ENCODE measurements around the gene LIMCH1. TPM values are rescaled to one million over a fixed set of nuclear protein-coding genes. Genes with fewer than 3 reads are reported as not detected.

The LIMCH1 gene
- total and polyA plus RNA-seq, 7 donors = 0.46 to 26.0 (median 6.7) TPM

DNA sequence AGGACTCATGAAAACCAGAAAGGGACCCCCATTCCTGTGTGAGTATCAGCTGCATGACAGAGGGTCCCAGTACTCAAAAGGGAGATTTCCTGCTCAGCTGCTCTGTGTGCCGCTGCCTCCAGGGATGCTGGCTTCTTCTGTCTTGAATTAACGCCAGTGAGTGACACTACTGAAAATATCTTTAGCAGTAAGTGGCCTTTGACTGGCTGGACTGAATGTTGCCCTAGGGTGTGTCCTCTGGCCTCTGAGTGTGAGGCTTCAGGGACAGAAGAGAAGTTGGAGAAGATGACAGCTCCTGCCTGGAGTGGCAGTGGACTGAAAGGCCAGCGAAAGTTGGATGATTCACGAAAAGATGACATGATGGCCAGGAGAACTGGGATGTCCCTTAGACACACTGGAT is 95.4 kb downstream of the LIMCH1 start:
- DNase-seq = no peak
- peaks cover 0 to 14% (median 2%) of the 10 kb centered on the region in 4 donors for H3K4me1 ChIP-seq
- intact Hi-C loops (cut with DNase I) = no loop called here
- WGBS, 2 donors = 91 to 96% methylated on average over 4 of the region's 4 CpGs
- TF ChIP-seq POLR2A (IDR thresholded peaks at IDR 0.05) (no peak), EP300 (IDR thresholded peaks at IDR 0.05) (no peak), POLR2AphosphoS5 (IDR thresholded peaks at IDR 0.05) (no peak)
- TF ChIP-seq, protein P1, sequence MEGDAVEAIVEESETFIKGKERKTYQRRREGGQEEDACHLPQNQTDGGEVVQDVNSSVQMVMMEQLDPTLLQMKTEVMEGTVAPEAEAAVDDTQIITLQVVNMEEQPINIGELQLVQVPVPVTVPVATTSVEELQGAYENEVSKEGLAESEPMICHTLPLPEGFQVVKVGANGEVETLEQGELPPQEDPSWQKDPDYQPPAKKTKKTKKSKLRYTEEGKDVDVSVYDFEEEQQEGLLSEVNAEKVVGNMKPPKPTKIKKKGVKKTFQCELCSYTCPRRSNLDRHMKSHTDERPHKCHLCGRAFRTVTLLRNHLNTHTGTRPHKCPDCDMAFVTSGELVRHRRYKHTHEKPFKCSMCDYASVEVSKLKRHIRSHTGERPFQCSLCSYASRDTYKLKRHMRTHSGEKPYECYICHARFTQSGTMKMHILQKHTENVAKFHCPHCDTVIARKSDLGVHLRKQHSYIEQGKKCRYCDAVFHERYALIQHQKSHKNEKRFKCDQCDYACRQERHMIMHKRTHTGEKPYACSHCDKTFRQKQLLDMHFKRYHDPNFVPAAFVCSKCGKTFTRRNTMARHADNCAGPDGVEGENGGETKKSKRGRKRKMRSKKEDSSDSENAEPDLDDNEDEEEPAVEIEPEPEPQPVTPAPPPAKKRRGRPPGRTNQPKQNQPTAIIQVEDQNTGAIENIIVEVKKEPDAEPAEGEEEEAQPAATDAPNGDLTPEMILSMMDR (IDR thresholded peaks at IDR 0.05) = no peak
- no peaks in the 10 kb centered on the region for H3K36me3 ChIP-seq
- H3K9me3 ChIP-seq = no peaks in the 10 kb centered on the region
- no peak overlapping the region for H3K4me3 ChIP-seq
- H3K27me3 ChIP-seq = no peaks in the 10 kb centered on the region
- H3K27ac ChIP-seq = no peak overlapping the region

DNA sequence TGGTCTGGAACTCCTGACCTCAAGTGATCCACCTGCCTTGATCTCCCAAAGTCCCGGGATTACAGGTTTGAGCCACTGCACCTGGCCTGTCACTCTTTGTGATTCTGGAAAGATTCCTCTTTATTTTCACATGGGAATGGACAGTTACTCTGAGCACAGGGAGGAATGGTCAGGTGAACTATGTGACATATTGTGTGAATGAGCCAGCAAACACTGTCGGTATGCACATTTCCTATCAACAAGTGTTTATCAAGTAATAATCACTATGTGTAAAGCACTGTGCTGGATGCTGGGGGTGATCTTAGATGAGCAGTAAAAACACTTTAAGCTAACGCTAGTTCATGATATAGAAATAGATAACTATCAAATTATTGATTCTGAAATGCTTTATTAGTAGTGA is 97.5 kb downstream of the LIMCH1 start:
- WGBS, 2 donors = 88 to 94% methylated on average over 3 of the region's 3 CpGs
- Histone ChIP-seq H3K27me3 (no peaks in the 10 kb centered on the region), H3K9me3 (no peaks in the 10 kb centered on the region), H3K4me1 (peaks cover 0 to 14% (median 2%) of the 10 kb centered on the region in 4 donors), H3K4me3 (no peak overlapping the region), H3K36me3 (no peaks in the 10 kb centered on the region), H3K27ac (no peak overlapping the region)
- intact Hi-C loops (cut with DNase I) = no loop called here
- TF ChIP-seq EP300 (IDR thresholded peaks at IDR 0.05) = no peak
- TF ChIP-seq POLR2AphosphoS5 (IDR thresholded peaks at IDR 0.05) = no peak
- TF ChIP-seq, protein P1 (IDR thresholded peaks at IDR 0.05) = no peak
- no peak for TF ChIP-seq POLR2A (IDR thresholded peaks at IDR 0.05)
- DNase-seq = no peak

DNA sequence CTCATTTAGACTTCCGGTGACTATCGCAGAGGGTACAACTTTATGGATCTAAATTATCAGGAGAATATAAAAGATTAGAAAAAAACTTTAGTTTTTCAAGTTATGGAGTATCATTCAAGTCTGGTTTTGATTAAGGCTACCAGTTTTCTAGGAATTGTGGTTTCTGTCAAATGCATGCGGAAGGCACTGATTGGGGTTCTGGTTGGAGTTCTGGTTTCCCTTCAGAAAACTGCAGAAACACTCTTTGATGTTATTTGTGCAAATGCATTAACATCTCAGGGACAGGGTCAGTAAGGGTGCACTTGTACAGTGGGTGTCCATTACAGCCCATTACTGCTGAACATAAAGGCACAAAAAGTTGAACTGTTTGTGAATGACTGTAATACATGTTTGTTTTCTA is 100.2 kb downstream of the LIMCH1 start:
- Histone ChIP-seq H3K4me3 (no peak overlapping the region), H3K27ac (no peak overlapping the region), H3K27me3 (no peaks in the 10 kb centered on the region), H3K36me3 (no peaks in the 10 kb centered on the region), H3K4me1 (peaks cover 0 to 5% (median 4%) of the 10 kb centered on the region in 4 donors), H3K9me3 (no peaks in the 10 kb centered on the region)
- TF ChIP-seq POLR2AphosphoS5 (IDR thresholded peaks at IDR 0.05) = no peak
- no peak for TF ChIP-seq POLR2A (IDR thresholded peaks at IDR 0.05)
- TF ChIP-seq, protein P1 (IDR thresholded peaks at IDR 0.05) = no peak
- no peak for TF ChIP-seq EP300 (IDR thresholded peaks at IDR 0.05)
- DNase-seq = no peak
- intact Hi-C loops (cut with DNase I) = no loop called here
- WGBS, 2 donors = 97 to 99% methylated on average over 3 of the region's 3 CpGs

DNA sequence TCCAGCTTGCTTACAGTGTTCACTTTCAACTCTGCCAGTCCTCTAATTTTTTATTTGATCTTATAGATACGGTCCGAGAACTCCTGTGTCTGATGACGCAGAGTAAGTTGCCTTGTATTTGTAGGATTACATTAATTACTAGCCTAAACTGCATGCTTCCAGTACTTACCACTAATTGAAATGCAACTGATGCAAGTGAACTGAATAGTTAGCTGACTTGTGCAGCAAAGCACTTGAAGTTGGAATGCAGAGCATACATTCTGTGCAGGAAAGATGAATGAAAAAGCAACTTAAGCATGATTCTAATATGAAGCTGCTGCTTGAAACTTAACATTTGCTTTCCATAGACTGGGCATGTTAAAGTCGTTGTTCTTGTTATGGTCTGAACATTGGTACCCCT is 100.9 kb downstream of the LIMCH1 start:
- Histone ChIP-seq H3K27ac (no peak overlapping the region), H3K4me1 (peaks cover 0 to 11% (median 10%) of the 10 kb centered on the region in 4 donors), H3K36me3 (no peaks in the 10 kb centered on the region), H3K9me3 (no peaks in the 10 kb centered on the region), H3K4me3 (no peak overlapping the region), H3K27me3 (no peaks in the 10 kb centered on the region)
- WGBS, 2 donors = 85 to 89% methylated on average over 4 of the region's 4 CpGs
- TF ChIP-seq POLR2A (IDR thresholded peaks at IDR 0.05) = no peak
- TF ChIP-seq, protein P1 (IDR thresholded peaks at IDR 0.05) = no peak
- no peak for TF ChIP-seq POLR2AphosphoS5 (IDR thresholded peaks at IDR 0.05)
- no peak for TF ChIP-seq EP300 (IDR thresholded peaks at IDR 0.05)
- DNase-seq = no peak
- intact Hi-C loops (cut with DNase I) = no loop called here

DNA sequence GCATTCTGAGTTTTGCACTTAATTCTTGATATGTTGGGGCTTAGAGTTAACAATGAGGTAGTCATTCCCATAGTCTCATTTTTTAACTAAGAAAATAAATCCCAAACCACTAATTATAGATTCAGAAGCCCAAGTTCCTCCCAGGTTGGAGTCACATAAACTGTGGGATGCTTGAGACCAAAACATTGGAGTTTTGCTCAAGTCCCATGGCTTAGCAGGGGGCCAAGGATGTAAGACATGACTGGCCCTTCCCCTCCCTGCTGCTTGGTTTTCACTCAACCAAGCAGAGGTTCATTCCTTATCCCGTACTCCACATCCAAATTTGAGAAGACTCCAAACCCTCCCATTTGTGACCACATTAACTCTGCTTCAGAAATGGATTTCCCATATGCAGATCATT is 101.3 kb downstream of the LIMCH1 start:
- H3K4me1 ChIP-seq = peaks cover 0 to 14% (median 14%) of the 10 kb centered on the region in 4 donors
- intact Hi-C loops (cut with DNase I) = no loop called here
- H3K27me3 ChIP-seq = no peaks in the 10 kb centered on the region
- no peak for DNase-seq
- TF ChIP-seq EP300 (IDR thresholded peaks at IDR 0.05) (no peak), POLR2AphosphoS5 (IDR thresholded peaks at IDR 0.05) (no peak), POLR2A (IDR thresholded peaks at IDR 0.05) (no peak)
- TF ChIP-seq, protein P1 (IDR thresholded peaks at IDR 0.05) = no peak
- no peak overlapping the region for H3K4me3 ChIP-seq
- H3K36me3 ChIP-seq = no peaks in the 10 kb centered on the region
- no peak overlapping the region for H3K27ac ChIP-seq
- WGBS, 2 donors = 92 to 97% methylated on average over 1 of the region's 1 CpG
- H3K9me3 ChIP-seq = no peaks in the 10 kb centered on the region
